Measurements from ENCODE around the gene GRIK1.

GRIK1 gene

GRCh38 chr21:29499229-29499628 lies 440.6 kb downstream of the GRIK1 start:
- no peaks in the 10 kb centered on the region for H4K20me1 ChIP-seq (ENCODE audit: insufficient read depth, low read length)
- no peaks in the 10 kb centered on the region for H3F3A ChIP-seq (ENCODE audit: insufficient read depth, low read length)
- H3K27me3 ChIP-seq (ENCODE audit: insufficient read depth, low read length): no peaks in the 10 kb centered on the region
- H3K4me3 ChIP-seq (ENCODE audit: low read depth, low read length, poor library complexity, severe bottlenecking): no peak overlapping the region
- H3K36me3 ChIP-seq (ENCODE audit: insufficient read depth, low read length): no peaks in the 10 kb centered on the region
- no peak overlapping the region for H2AFZ ChIP-seq (ENCODE audit: low read length)
- no peak overlapping the region for H3K9ac ChIP-seq (ENCODE audit: low read length)
- no peaks in the 10 kb centered on the region for H3K79me2 ChIP-seq (ENCODE audit: insufficient read depth, low read length)
- no peaks in the 10 kb centered on the region for H3K9me3 ChIP-seq (ENCODE audit: low read length)
- no peaks in the 10 kb centered on the region for H3K9me2 ChIP-seq (ENCODE audit: low read depth, low read length)
- TF ChIP-seq CTCF (IDR thresholded peaks at IDR 0.05; ENCODE audit: low read length) (no peak), EZH2 (IDR thresholded peaks at IDR 0.05; ENCODE audit: borderline replicate concordance, low read length) (no peak)
- no peak overlapping the region for H3K27ac ChIP-seq (ENCODE audit: low read depth, low read length, poor library complexity, severe bottlenecking)
- no peak overlapping the region for H3K4me2 ChIP-seq (ENCODE audit: low read length)
- H3K4me1 ChIP-seq (ENCODE audit: insufficient read depth, low read length, severe bottlenecking): no peaks in the 10 kb centered on the region

GRCh38 chr21:29496337-29496736 lies 443.5 kb downstream of the GRIK1 start:
- H3K9me3 ChIP-seq (ENCODE audit: low read length): no peaks in the 10 kb centered on the region
- no peaks in the 10 kb centered on the region for H3K36me3 ChIP-seq (ENCODE audit: insufficient read depth, low read length)
- no peak overlapping the region for H3K9ac ChIP-seq (ENCODE audit: low read length)
- TF ChIP-seq EZH2 (IDR thresholded peaks at IDR 0.05; ENCODE audit: borderline replicate concordance, low read length) (no peak), CTCF (IDR thresholded peaks at IDR 0.05; ENCODE audit: low read length) (no peak)
- H3K4me2 ChIP-seq (ENCODE audit: low read length): no peak overlapping the region
- no peaks in the 10 kb centered on the region for H3K27me3 ChIP-seq (ENCODE audit: insufficient read depth, low read length)
- no peaks in the 10 kb centered on the region for H4K20me1 ChIP-seq (ENCODE audit: insufficient read depth, low read length)
- no peaks in the 10 kb centered on the region for H3K4me1 ChIP-seq (ENCODE audit: insufficient read depth, low read length, severe bottlenecking)
- H3K27ac ChIP-seq (ENCODE audit: low read depth, low read length, poor library complexity, severe bottlenecking): no peak overlapping the region
- no peak overlapping the region for H2AFZ ChIP-seq (ENCODE audit: low read length)
- no peaks in the 10 kb centered on the region for H3K9me2 ChIP-seq (ENCODE audit: low read depth, low read length)
- H3K79me2 ChIP-seq (ENCODE audit: insufficient read depth, low read length): no peaks in the 10 kb centered on the region
- no peaks in the 10 kb centered on the region for H3F3A ChIP-seq (ENCODE audit: insufficient read depth, low read length)
- H3K4me3 ChIP-seq (ENCODE audit: low read depth, low read length, poor library complexity, severe bottlenecking): no peak overlapping the region

- H3K9me2 ChIP-seq (ENCODE audit: low read depth, low read length): no peaks in the 10 kb centered on the region
- no peaks in the 10 kb centered on the region for H3F3A ChIP-seq (ENCODE audit: insufficient read depth, low read length)
- H3K4me2 ChIP-seq (ENCODE audit: low read length): no peak overlapping the region
- no peak overlapping the region for H3K9ac ChIP-seq (ENCODE audit: low read length)
- no peaks in the 10 kb centered on the region for H3K36me3 ChIP-seq (ENCODE audit: insufficient read depth, low read length)
- H3K4me3 ChIP-seq (ENCODE audit: low read depth, low read length, poor library complexity, severe bottlenecking): no peak overlapping the region
- H3K4me1 ChIP-seq (ENCODE audit: insufficient read depth, low read length, severe bottlenecking): no peaks in the 10 kb centered on the region
- TF ChIP-seq EZH2 (IDR thresholded peaks at IDR 0.05; ENCODE audit: borderline replicate concordance, low read length): no peak
- no peak for TF ChIP-seq CTCF (IDR thresholded peaks at IDR 0.05; ENCODE audit: low read length)
- H3K27ac ChIP-seq (ENCODE audit: low read depth, low read length, poor library complexity, severe bottlenecking): no peak overlapping the region
- no peaks in the 10 kb centered on the region for H3K79me2 ChIP-seq (ENCODE audit: insufficient read depth, low read length)
- H3K9me3 ChIP-seq (ENCODE audit: low read length): no peaks in the 10 kb centered on the region
- H4K20me1 ChIP-seq (ENCODE audit: insufficient read depth, low read length): no peaks in the 10 kb centered on the region
- H3K27me3 ChIP-seq (ENCODE audit: insufficient read depth, low read length): no peaks in the 10 kb centered on the region
- H2AFZ ChIP-seq (ENCODE audit: low read length): no peak overlapping the region
Measured at GRCh38 chr21:29490016-29490415, 449.8 kb downstream of the GRIK1 start.
